Measurements from ENCODE around the gene CAMK1G. TPM values are rescaled to one million over a fixed set of nuclear protein-coding genes. Genes with fewer than 3 reads are reported as not detected.

The CAMK1G gene
- total and polyA plus RNA-seq, 9 donors: 7.6 to 20.2 (median 12.0) TPM

DNA sequence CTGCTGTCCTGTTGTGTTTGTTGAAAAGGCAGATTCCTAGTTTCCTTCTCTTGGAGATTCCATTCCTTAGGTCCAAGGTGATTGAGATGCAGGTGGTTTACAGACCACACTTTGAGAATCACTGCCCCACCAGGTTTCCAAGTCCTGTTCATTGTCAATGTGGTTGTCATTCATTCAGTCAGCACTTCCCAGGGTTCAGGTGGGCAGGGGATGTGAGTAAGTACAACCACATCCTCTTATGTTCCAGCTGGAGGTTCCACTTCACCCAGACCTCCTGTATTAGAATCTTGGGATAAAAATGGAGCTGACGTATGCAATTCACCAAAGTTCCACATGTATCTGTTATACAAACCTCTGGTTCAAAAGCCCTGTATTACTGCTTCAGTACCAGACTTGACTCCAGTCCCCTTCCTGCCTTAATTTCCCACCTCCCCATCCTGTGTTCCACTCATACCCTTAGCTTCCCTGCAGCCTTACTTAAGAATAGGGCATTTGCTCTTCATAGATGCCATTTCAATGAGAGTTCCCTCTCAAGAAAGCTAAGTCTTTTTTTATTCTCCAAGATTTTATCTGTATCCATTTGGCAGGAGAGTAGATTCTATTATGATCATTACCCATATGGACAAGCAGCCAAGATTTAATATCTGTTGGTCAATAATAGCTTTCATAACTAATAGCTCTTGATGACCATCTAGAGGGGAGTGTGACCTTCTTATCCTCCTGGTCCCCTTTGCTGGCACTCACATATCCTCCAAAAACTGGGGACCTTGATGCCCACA is 46.0 kb upstream of the CAMK1G start:
- WGBS, 3 donors: 68 to 93% (median 68%) methylated on average over 1 of the region's 1 CpG
- H3K27ac ChIP-seq: no peak overlapping the region
- H3K4me1 ChIP-seq (ENCODE audit: insufficient read depth): no peaks in the 10 kb centered on the region
- no peaks in the 10 kb centered on the region for H3K9me3 ChIP-seq
- no peak overlapping the region for H3K4me3 ChIP-seq
- no peaks in the 10 kb centered on the region for H3K27me3 ChIP-seq
- DNase-seq: no peak
- intact Hi-C loops (cut with DNase I): no loop called here
- H3K36me3 ChIP-seq: no peaks in the 10 kb centered on the region
- TF ChIP-seq EP300 (IDR thresholded peaks at IDR 0.05) (no peak), POLR2A (IDR thresholded peaks at IDR 0.05) (no peak)
- TF ChIP-seq, protein P1, sequence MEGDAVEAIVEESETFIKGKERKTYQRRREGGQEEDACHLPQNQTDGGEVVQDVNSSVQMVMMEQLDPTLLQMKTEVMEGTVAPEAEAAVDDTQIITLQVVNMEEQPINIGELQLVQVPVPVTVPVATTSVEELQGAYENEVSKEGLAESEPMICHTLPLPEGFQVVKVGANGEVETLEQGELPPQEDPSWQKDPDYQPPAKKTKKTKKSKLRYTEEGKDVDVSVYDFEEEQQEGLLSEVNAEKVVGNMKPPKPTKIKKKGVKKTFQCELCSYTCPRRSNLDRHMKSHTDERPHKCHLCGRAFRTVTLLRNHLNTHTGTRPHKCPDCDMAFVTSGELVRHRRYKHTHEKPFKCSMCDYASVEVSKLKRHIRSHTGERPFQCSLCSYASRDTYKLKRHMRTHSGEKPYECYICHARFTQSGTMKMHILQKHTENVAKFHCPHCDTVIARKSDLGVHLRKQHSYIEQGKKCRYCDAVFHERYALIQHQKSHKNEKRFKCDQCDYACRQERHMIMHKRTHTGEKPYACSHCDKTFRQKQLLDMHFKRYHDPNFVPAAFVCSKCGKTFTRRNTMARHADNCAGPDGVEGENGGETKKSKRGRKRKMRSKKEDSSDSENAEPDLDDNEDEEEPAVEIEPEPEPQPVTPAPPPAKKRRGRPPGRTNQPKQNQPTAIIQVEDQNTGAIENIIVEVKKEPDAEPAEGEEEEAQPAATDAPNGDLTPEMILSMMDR (IDR thresholded peaks at IDR 0.05): no peak

DNA sequence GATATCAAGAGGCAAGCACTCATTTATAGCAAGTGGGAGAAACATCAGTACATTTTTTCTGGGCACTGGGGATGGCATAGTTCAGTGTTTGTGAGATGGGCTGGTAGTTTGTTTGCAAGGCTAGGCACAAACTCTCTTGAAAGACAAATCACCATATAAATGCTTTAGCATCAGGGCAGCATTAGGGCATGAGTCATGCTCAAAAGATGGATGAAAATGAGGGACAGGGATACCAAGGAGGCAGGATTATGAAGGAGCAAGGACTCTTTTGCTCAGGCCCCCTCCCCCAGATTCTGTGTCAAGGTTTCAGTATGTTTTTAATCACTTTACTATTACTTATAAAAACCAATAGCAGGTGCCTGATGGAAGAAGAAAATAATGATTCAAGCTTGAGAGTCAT is 43.9 kb upstream of the CAMK1G start:
- Histone ChIP-seq H3K9me3 (no peaks in the 10 kb centered on the region), H3K4me1 (ENCODE audit: insufficient read depth) (no peaks in the 10 kb centered on the region), H3K27ac (no peak overlapping the region), H3K36me3 (no peaks in the 10 kb centered on the region), H3K27me3 (no peaks in the 10 kb centered on the region), H3K4me3 (no peak overlapping the region)
- intact Hi-C loops (cut with DNase I): no loop called here
- TF ChIP-seq EP300 (IDR thresholded peaks at IDR 0.05) (no peak), POLR2A (IDR thresholded peaks at IDR 0.05) (no peak)
- TF ChIP-seq, protein P1 (IDR thresholded peaks at IDR 0.05): no peak
- no peak for DNase-seq

DNA sequence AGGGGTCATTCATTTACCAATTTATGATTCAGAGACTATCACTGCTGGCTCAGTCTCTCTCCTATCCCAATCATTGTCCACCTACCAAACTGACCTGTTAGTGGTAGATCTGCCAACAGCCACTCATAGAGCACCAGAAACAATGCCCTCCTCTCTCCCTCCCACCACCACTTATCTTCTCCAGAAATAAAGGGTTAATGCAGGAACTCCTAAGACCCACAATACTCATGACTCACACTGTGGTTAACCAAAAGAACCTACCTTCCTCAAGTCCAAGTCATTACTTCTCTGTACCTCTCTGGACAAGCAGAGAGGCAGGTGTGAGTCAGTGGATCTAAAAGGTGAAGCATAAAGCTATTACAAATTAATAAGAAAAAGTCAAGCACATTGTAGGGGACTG is 40.9 kb upstream of the CAMK1G start:
- DNase-seq: no peak
- H3K27me3 ChIP-seq: no peaks in the 10 kb centered on the region
- H3K4me3 ChIP-seq: no peak overlapping the region
- TF ChIP-seq, protein P1 (IDR thresholded peaks at IDR 0.05): no peak
- TF ChIP-seq POLR2A (IDR thresholded peaks at IDR 0.05) (no peak), EP300 (IDR thresholded peaks at IDR 0.05) (no peak)
- H3K4me1 ChIP-seq (ENCODE audit: insufficient read depth): no peaks in the 10 kb centered on the region
- no peaks in the 10 kb centered on the region for H3K9me3 ChIP-seq
- H3K36me3 ChIP-seq: no peaks in the 10 kb centered on the region
- intact Hi-C loops (cut with DNase I): no loop called here
- H3K27ac ChIP-seq: no peak overlapping the region

DNA sequence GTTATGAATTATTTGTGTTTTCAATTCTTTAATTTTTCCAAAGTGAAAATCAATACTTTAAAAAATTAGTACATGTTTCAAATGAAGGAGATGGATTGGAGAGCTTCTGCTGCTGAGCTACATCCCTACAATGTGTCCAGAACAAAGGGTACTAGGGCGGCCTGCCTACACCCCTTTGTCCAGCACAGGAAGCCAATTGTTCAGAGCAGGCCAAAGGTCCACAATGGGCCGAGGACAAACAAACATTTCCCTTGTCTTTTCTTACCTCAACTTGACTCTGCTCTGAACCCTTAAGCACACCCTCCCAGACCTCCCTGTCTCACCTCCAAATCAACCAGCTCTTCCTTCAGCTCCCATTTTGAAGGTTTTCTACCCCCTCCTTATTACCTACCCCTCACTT is 39.4 kb upstream of the CAMK1G start:
- WGBS, 3 donors: 72 to 85% (median 73%) methylated on average over 2 of the region's 2 CpGs
- Histone ChIP-seq H3K36me3 (no peaks in the 10 kb centered on the region), H3K4me3 (no peak overlapping the region), H3K9me3 (no peaks in the 10 kb centered on the region), H3K27ac (no peak overlapping the region), H3K27me3 (no peaks in the 10 kb centered on the region), H3K4me1 (ENCODE audit: insufficient read depth) (no peaks in the 10 kb centered on the region)
- no peak for DNase-seq
- TF ChIP-seq POLR2A (IDR thresholded peaks at IDR 0.05) (no peak), EP300 (IDR thresholded peaks at IDR 0.05) (no peak)
- TF ChIP-seq, protein P1 (IDR thresholded peaks at IDR 0.05): no peak
- intact Hi-C loops (cut with DNase I): no loop called here

All from ovary (tissue), 9 donors.